GM23248 (cell line): ENCODE data around the gene ACMSD.

Source experiments
- EZH2 ChIP-seq: fragments of 200-600 bp; sonication (generic); IDR thresholded peaks from 2 replicates; pipeline ENCODE4 v1.6.1; 2018; ENCODE audit warnings: antibody characterized with exemption, mild to moderate bottlenecking; ENCODE audit not compliant: insufficient read depth, poor library complexity, severe bottlenecking
- EZH2phosphoT487 ChIP-seq: fragments of 200-600 bp; sonication (generic); IDR thresholded peaks from 2 replicates; pipeline ENCODE4 v1.6.1; 2018; ENCODE audit warnings: antibody characterized with exemption, moderate library complexity, mild to moderate bottlenecking, low read depth; ENCODE audit not compliant: insufficient read depth

DNA sequence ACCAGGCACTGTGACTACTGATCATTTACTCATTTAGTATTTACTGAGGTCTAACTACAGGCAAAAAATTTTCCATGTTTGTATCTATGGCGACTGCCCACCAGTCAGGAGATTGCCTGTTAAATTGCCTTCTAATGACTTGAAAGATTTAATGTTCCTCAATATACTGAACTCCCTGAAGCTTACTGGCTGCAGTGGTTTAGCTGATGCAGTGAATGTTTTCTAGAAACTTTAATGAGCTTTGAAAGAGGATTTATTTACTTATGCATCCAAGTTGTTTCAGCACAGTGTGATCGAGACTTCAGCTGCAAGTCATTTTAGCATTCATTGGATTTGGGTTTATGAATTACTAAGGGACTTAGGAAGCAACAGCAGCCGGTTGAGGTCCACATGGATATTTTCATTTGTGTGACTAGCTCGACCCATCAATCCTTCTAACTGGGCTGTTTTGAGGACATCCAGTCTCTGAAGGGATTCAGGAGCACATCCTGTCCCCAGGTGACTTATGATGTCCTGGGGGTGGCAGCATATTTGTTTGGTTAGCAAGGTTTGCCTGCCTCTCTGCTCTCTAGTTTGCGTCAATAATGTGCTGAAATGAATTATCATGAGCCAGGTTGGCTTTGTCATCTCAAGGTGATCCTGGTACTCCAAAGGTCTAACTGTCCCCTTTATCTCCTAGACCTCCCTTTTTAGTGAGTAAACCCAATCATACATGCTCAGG lies 26.8 kb downstream of the ACMSD start:
- no peak for TF ChIP-seq EZH2
- no peak for TF ChIP-seq EZH2phosphoT487
